Hepatocyte (in vitro differentiated cells): ENCODE data around the gene ATXN1.

Experiments
- CTCF ChIP-seq: fragments of 200-600 bp; sonication (generic); IDR thresholded peaks from 2 replicates; pipeline ENCODE4 v1.5.1; 2016; ENCODE audit warnings: antibody characterized with exemption, mild to moderate bottlenecking; ENCODE audit not compliant: poor library complexity
- EZH2 ChIP-seq: fragments of 200-600 bp; sonication (generic); IDR thresholded peaks from 2 replicates; pipeline ENCODE4 v1.6.1; 2016; ENCODE audit warnings: antibody characterized with exemption, mild to moderate bottlenecking, borderline replicate concordance
- EZH2phosphoT487 ChIP-seq: fragments of 200-600 bp; sonication (generic); IDR thresholded peaks from one replicate; pipeline ENCODE4 v1.6.1; 2018; ENCODE audit warnings: antibody characterized with exemption, mild to moderate bottlenecking, low read depth, moderate library complexity; ENCODE audit not compliant: unreplicated experiment, severe bottlenecking

DNA sequence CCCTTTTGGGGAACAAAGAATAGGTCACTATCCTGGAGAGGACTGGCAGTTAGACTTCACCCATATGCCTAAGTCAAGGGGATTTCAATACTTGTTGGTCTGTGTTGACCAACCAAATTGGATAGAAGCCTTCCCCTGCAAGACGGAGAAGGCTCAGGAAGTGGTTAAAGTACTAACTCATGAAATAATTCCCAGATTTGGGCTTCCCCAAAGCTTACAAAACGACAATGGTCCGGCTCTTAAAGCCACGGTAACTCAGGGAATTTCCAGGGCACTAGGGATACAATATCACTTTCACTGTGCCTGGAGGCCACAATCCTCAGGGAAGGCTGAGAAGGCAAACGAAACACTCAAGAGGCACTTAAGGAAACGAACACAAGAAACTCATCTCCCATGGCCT, 299.8 kb downstream of the ATXN1 start:
- no peak for TF ChIP-seq CTCF
- no peak for TF ChIP-seq EZH2
- no peak for TF ChIP-seq EZH2phosphoT487
